GM18867 (cell line): Measurements from ENCODE around the gene ZNF692.
"Not testable (repeated sequence)": the region's sequence is repeated elsewhere in the genome, so short reads cannot be mapped to it uniquely, and the experiment has no call there.

Experiments used
- ATAC-seq: cut with Tn5 transposase; IDR thresholded peaks from one replicate; pipeline ENCODE4 v1.9.1; 2021; ENCODE audit warnings: mild to moderate bottlenecking, moderate library complexity; ENCODE audit not compliant: unreplicated experiment

Gene ZNF692

GRCh38 chr1:248811514-248812490 lies 47.1 kb downstream of the ZNF692 start:
- ATAC-seq, result no peak

- no peak for ATAC-seq
Measured at GRCh38 chr1:248810727-248811513, 48.0 kb downstream of the ZNF692 start.

GRCh38 chr1:248810000-248810726 lies 48.7 kb downstream of the ZNF692 start:
- no peak for ATAC-seq

GRCh38 chr1:248808876-248809275 lies 50.0 kb downstream of the ZNF692 start:
- no peak for ATAC-seq

GRCh38 chr1:248807067-248807737 lies 51.7 kb downstream of the ZNF692 start:
- peak; percentile 40 for ATAC-seq

GRCh38 chr1:248805876-248806275 lies 53.0 kb downstream of the ZNF692 start:
- ATAC-seq, result no peak

- ATAC-seq, result peak; percentile 88
Measured at GRCh38 chr1:248804771-248805681, 53.9 kb downstream of the ZNF692 start.

GRCh38 chr1:248803501-248803900 lies 55.4 kb downstream of the ZNF692 start:
- not testable (repeated sequence) for ATAC-seq

GRCh38 chr1:248802454-248802853 lies 56.4 kb downstream of the ZNF692 start:
- ATAC-seq, result no peak

- peak; percentile 39 for ATAC-seq
Measured at GRCh38 chr1:248800459-248800858, 58.4 kb downstream of the ZNF692 start.
